Effector memory CD8-positive, alpha-beta T cell (primary cell): ENCODE data around the gene CRABP1.

Experiments used
- ATAC-seq: fragments of 150-1000 bp; cut with Tn5 transposase; replicated peaks from 2 replicates; pipeline ENCODE4 v1.10.0; 2021; ENCODE audit warnings: mild to moderate bottlenecking, moderate library complexity
- DNase-seq, 3 experiments: peaks; one replicate each; pipeline ENCODE4 v3.0.0; 2021
- H3K27ac Mint-ChIP-seq, 2 donors: one replicate each; pipeline ENCODE4 v1.8.0; 2022; ENCODE audit warnings: mild to moderate bottlenecking in 2 of 2, mixed read lengths in 2 of 2, moderate library complexity in 2 of 2
- H3K27me3 Mint-ChIP-seq, 2 donors: one replicate each; pipeline ENCODE4 v1.8.0; 2022; ENCODE audit warnings: mixed read lengths in 2 of 2
- H3K36me3 Mint-ChIP-seq: one replicate; pipeline ENCODE4 v1.8.0; 2022; ENCODE audit warnings: mild to moderate bottlenecking, moderate library complexity, mixed read lengths; ENCODE audit not compliant: insufficient read depth
- H3K4me1 Mint-ChIP-seq, 2 donors: one replicate each; pipeline ENCODE4 v1.8.0; 2022; ENCODE audit warnings: low read depth in 2 of 2, mixed read lengths in 2 of 2
- H3K4me3 Mint-ChIP-seq, 2 donors: one replicate each; pipeline ENCODE4 v1.8.0; 2022; ENCODE audit warnings: mild to moderate bottlenecking in 2 of 2, mixed read lengths in 2 of 2, moderate library complexity in 2 of 2
- H3K9me3 Mint-ChIP-seq, 2 donors: one replicate each; pipeline ENCODE4 v1.8.0; 2022; ENCODE audit warnings: mixed read lengths in 2 of 2

The CRABP1 gene

GRCh38 chr15:78322724-78323521, 17.2 kb upstream of the CRABP1 start:
- Mint-ChIP-seq H3K36me3 (peaks cover 3% of the 10 kb centered on the region), H3K9me3 (no peaks in the 10 kb centered on the region), H3K4me1 (no peaks in the 10 kb centered on the region), H3K27me3 (peaks cover 0 to 6% of the 10 kb centered on the region in 2 donors), H3K27ac (no peak overlapping the region), H3K4me3 (no peak overlapping the region)
- ATAC-seq, result no peak
- DNase-seq, result no peak

GRCh38 chr15:78323693-78324092, 16.5 kb upstream of the CRABP1 start:
- Mint-ChIP-seq H3K27ac (no peak overlapping the region), H3K4me1 (no peaks in the 10 kb centered on the region), H3K27me3 (peaks cover 0 to 6% of the 10 kb centered on the region in 2 donors), H3K9me3 (no peaks in the 10 kb centered on the region), H3K36me3 (peaks cover 3% of the 10 kb centered on the region), H3K4me3 (no peak overlapping the region)
- ATAC-seq, result no peak
- DNase-seq, result no peak

DNA sequence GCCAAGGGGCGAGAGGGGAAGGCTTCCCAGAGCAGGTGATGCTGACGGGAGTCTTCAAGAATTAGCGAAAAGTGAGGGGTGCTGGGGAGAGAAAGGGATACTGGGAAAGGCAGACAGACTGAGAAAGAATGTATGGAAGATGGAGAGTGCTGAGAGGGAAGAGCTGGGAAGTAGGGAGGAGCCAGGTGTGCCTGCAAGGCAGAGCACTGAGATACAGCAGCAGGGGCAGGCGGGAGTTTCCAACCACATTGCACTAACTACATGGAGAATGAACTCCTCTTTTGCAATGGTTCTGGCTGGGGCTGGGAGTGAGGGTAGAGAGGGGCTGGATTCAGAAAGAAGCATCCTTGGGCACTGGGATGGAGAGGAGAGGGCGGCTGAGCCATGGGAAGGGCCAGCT, 16.0 kb upstream of the CRABP1 start:
- DNase-seq (no peak), ATAC-seq (no peak)
- Mint-ChIP-seq H3K9me3 (no peaks in the 10 kb centered on the region), H3K4me3 (no peak overlapping the region), H3K27ac (no peak overlapping the region), H3K36me3 (peaks cover 3% of the 10 kb centered on the region), H3K4me1 (no peaks in the 10 kb centered on the region), H3K27me3 (peaks cover 0 to 6% of the 10 kb centered on the region in 2 donors)

DNA sequence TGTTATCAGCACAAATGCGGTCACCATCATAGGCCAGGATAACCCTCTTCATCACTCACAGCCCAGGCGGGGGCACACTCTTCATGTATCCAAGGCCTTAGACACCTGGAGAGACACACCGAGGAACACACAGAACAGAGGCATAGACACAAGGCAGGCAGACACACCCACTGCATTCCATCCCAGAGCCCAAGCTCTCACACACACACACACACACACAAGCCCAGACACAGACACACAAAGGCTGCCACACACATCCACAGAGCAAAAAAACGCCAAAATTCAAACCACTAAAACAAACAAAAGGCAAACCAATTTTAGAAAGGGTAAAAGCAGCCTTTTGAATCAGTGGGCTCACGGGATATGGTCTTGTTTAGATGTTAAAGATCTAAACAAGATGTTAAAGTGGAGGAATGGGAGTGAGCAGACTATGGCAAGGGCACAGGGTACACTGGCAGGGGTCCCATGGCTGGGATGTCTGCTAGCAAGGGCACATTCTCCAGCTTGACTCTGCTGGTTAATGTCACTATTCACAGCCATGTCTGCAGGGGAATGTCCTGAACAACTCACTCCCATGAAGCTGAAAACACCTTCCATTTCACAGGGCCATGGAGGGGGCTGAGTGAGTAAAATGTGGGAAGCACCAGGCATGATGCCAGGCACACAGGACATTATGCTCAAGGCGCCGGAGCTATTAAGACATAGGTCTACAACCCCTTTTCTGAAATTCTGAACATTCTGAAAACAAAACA, 14.9 kb upstream of the CRABP1 start:
- peaks cover 0 to 6% of the 10 kb centered on the region in 2 donors for H3K27me3 Mint-ChIP-seq
- DNase-seq (no peak), ATAC-seq (no peak)
- H3K4me1 Mint-ChIP-seq, result no peaks in the 10 kb centered on the region
- no peak overlapping the region for H3K4me3 Mint-ChIP-seq
- peaks cover 3% of the 10 kb centered on the region for H3K36me3 Mint-ChIP-seq
- H3K27ac Mint-ChIP-seq, result no peak overlapping the region
- no peaks in the 10 kb centered on the region for H3K9me3 Mint-ChIP-seq

DNA sequence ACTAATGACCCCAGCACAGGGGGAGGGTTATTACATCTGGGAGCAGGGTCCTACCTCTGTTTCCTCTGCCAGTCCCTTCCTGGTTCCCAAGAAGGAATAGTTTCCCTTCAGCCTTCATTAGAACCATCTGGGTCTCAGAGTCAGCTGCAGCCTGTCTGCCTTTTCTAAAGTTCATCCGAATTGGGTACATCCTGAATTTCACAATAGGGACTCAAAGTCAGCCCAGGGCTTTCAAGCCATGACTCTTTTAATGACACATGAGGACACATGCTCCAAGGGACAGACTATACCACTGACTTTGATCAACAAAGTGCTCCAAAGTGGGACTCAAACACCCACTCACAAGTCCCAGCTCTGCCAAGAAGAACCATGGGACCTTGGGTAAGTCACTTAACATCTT, 12.7 kb upstream of the CRABP1 start:
- no peak overlapping the region for H3K27ac Mint-ChIP-seq
- DNase-seq (no peak), ATAC-seq (no peak)
- H3K27me3 Mint-ChIP-seq, result peaks cover 0 to 6% of the 10 kb centered on the region in 2 donors
- no peaks in the 10 kb centered on the region for H3K4me1 Mint-ChIP-seq
- no peaks in the 10 kb centered on the region for H3K9me3 Mint-ChIP-seq
- H3K4me3 Mint-ChIP-seq, result no peak overlapping the region
- peaks cover 3% of the 10 kb centered on the region for H3K36me3 Mint-ChIP-seq

GRCh38 chr15:78329625-78330024, 10.5 kb upstream of the CRABP1 start:
- DNase-seq, result no peak
- Mint-ChIP-seq H3K9me3 (no peaks in the 10 kb centered on the region), H3K27ac (no peak overlapping the region), H3K4me1 (no peaks in the 10 kb centered on the region), H3K27me3 (no peaks in the 10 kb centered on the region), H3K4me3 (no peak overlapping the region), H3K36me3 (peaks cover 3% of the 10 kb centered on the region)
- ATAC-seq, result no peak

- Mint-ChIP-seq H3K4me1 (no peaks in the 10 kb centered on the region), H3K27me3 (peaks cover 19 to 25% of the 10 kb centered on the region in 2 donors), H3K27ac (no peak overlapping the region), H3K9me3 (no peaks in the 10 kb centered on the region), H3K36me3 (no peaks in the 10 kb centered on the region), H3K4me3 (no peak overlapping the region)
- ATAC-seq (no peak), DNase-seq (no peak)
Measured at GRCh38 chr15:78334845-78335244, 5.3 kb upstream of the CRABP1 start.

GRCh38 chr15:78335985-78336384, 4.2 kb upstream of the CRABP1 start:
- DNase-seq (no peak), ATAC-seq (no peak)
- Mint-ChIP-seq H3K27ac (no peak overlapping the region), H3K9me3 (no peaks in the 10 kb centered on the region), H3K27me3 (peaks cover 19 to 36% of the 10 kb centered on the region in 2 donors), H3K36me3 (no peaks in the 10 kb centered on the region), H3K4me3 (no peak overlapping the region), H3K4me1 (no peaks in the 10 kb centered on the region)

DNA sequence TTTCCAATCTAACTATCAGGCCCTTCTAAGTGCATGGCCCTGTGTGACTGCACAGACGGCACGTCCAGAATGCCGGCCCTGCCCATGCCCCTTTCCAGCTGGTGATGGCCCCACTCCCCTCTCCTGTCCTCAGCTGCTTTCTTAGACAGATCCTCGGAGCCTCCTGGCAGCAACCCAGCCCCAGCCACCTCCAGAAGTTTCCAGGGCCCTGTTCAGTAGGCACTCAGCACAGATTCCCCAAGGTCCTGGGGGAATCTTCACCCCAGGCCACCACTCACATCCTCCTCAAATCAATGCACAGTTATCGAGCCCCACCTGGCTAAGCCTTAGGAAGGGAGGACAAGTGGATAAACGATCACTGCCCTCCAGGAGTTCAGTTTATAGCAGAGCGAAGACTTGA, 1.4 kb upstream of the CRABP1 start:
- no peaks in the 10 kb centered on the region for H3K9me3 Mint-ChIP-seq
- no peaks in the 10 kb centered on the region for H3K36me3 Mint-ChIP-seq
- DNase-seq (no peak), ATAC-seq (no peak)
- H3K4me3 Mint-ChIP-seq, result no peak overlapping the region
- peaks cover 32 to 64% of the 10 kb centered on the region in 2 donors for H3K27me3 Mint-ChIP-seq
- H3K4me1 Mint-ChIP-seq, result no peaks in the 10 kb centered on the region
- no peak overlapping the region for H3K27ac Mint-ChIP-seq

DNA sequence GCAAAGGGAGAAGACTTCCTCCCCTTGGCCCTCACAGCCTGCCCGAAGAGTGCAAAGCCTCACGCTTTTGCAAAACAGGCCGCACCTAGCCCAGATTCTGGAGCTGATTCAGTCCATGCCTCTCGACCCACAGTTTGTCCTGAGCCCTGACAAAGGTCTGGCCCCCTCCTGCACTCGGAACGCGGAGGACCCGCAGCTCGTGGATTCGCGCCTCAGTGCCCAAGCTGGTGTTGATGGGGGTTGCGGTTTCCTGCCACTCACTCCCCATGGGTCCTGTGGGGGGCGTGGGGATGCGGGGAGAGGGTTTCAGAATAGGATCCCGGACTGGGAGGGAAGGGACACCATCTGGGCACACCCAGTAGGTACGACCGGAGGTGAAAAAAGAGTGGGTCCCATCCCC, 594 bp upstream of the CRABP1 start:
- no peaks in the 10 kb centered on the region for H3K9me3 Mint-ChIP-seq
- H3K4me1 Mint-ChIP-seq, result no peaks in the 10 kb centered on the region
- no peak overlapping the region for H3K27ac Mint-ChIP-seq
- ATAC-seq (no peak), DNase-seq (no peak)
- H3K4me3 Mint-ChIP-seq, result no peak overlapping the region
- H3K27me3 Mint-ChIP-seq, result peaks cover 32 to 66% of the 10 kb centered on the region in 2 donors
- H3K36me3 Mint-ChIP-seq, result no peaks in the 10 kb centered on the region

DNA sequence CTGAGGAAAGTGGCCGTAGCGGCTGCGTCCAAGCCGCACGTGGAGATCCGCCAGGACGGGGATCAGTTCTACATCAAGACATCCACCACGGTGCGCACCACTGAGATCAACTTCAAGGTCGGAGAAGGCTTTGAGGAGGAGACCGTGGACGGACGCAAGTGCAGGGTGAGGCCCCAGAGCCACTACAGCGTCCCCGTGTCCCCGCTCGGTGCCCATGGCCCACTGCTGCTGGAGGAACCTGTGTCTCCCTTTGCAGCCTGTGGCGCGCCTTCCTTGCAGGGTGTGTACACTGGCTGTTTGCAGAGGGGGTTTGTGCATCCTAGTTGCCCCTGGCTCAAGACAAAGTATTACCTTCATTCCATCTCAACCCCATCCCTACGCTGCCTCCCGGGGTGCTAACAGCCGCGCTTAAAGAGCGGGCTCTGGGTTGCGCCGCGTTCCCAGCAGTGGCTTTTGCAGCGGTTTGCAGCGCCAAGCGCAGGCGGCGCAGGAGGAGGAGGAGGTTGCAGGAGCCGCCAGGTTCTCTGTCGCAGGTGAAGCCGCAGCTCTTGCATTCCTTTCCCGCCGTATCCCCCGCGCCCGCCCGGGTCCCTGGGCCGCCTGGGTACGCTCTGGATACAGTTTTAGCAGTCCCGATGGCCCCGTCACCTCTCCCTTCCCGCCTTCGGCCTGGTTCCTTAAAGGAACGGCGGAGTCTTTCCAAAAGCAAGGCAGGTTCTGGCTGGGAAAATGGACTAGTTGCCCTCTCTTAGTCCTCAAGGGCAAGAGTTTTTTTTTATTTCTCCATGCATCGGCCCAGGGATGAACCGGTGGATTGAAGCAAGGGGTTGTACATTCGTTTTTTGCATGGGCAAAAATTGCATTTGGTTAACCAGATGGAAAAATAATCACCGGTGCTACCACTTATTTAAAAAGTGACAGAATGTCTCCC, 1.2 kb downstream of the CRABP1 start:
- Mint-ChIP-seq H3K4me1 (no peaks in the 10 kb centered on the region), H3K27me3 (peaks cover 32 to 66% of the 10 kb centered on the region in 2 donors), H3K36me3 (no peaks in the 10 kb centered on the region), H3K27ac (no peak overlapping the region), H3K9me3 (no peaks in the 10 kb centered on the region), H3K4me3 (no peak overlapping the region)
- ATAC-seq (no peak), DNase-seq (no peak)

GRCh38 chr15:78342021-78342420, 1.9 kb downstream of the CRABP1 start:
- DNase-seq (no peak), ATAC-seq (no peak)
- H3K4me3 Mint-ChIP-seq, result no peak overlapping the region
- H3K27ac Mint-ChIP-seq, result no peak overlapping the region
- H3K36me3 Mint-ChIP-seq, result no peaks in the 10 kb centered on the region
- peaks cover 32 to 66% of the 10 kb centered on the region in 2 donors for H3K27me3 Mint-ChIP-seq
- H3K4me1 Mint-ChIP-seq, result no peaks in the 10 kb centered on the region
- H3K9me3 Mint-ChIP-seq, result no peaks in the 10 kb centered on the region

- no peak for ATAC-seq
- H3K27me3 Mint-ChIP-seq, result peaks cover 31 to 63% of the 10 kb centered on the region in 2 donors
- H3K4me1 Mint-ChIP-seq, result no peaks in the 10 kb centered on the region
- no peaks in the 10 kb centered on the region for H3K36me3 Mint-ChIP-seq
- DNase-seq, result no peak
- no peaks in the 10 kb centered on the region for H3K9me3 Mint-ChIP-seq
- H3K4me3 Mint-ChIP-seq, result no peak overlapping the region
- no peak overlapping the region for H3K27ac Mint-ChIP-seq
Measured at GRCh38 chr15:78343276-78344060, 3.3 kb downstream of the CRABP1 start.
